ENCODE measurements around the gene PA2G4. TPM values are rescaled to one million over a fixed set of nuclear protein-coding genes. Genes with fewer than 3 reads are reported as not detected.

Gene PA2G4
- total and polyA plus RNA-seq, 2 donors (not counting 3 experiments of a cell fraction or from before 2014, with no cell fraction given): 121 to 188 TPM

- no TSS peak for BruUV-seq (replicated peaks)
- no peak overlapping the region for H3K9ac ChIP-seq (replicated peaks; ENCODE audit: extremely low read depth, insufficient read depth, low read length)
- H3K4me3 ChIP-seq (replicated peaks in 1 of 3; ENCODE audit: insufficient read depth in 1 of 3, low read depth in 1 of 3, low read length in 3 of 3): no peak overlapping the region
- peaks cover 10% of the 10 kb centered on the region for H3K4me1 ChIP-seq (ENCODE audit: control insufficient read depth, extremely low read depth, insufficient read depth, low read length)
- H3K4me2 ChIP-seq (ENCODE audit: insufficient read depth, low read length): no peak overlapping the region
- CTCF ChIA-PET: interaction anchor here (1.3 to 5.0 kb wide), 2 partner anchors 22 to 287 kb away, joined by 3 to 59 read pairs; partner anchors contain the start of gene PA2G4
- TF ChIP-seq EZH2 (IDR thresholded peaks at IDR 0.05; ENCODE audit: borderline replicate concordance, low read depth, low read length, severe bottlenecking): no peak
- TF ChIP-seq FOS (IDR thresholded peaks at IDR 0.05; ENCODE audit: borderline replicate concordance, insufficient read depth, low read length): no peak
- TF ChIP-seq POLR2AphosphoS5 (IDR thresholded peaks at IDR 0.05; ENCODE audit: insufficient read depth, low read depth, low read length): no peak
- no peak for TF ChIP-seq JUN (IDR thresholded peaks at IDR 0.05; ENCODE audit: borderline replicate concordance, insufficient read depth, insufficient read length, low read depth)
- TF ChIP-seq POLR2A (IDR thresholded peaks at IDR 0.05; ENCODE audit: low read depth, low read length): no peak
- no peak for TF ChIP-seq CTCF (IDR thresholded peaks at IDR 0.05; ENCODE audit: extremely low read depth in 1 of 2, insufficient read depth in 1 of 2, low read depth in 1 of 2, low read length in 2 of 2)
- TF ChIP-seq MYC (IDR thresholded peaks at IDR 0.05; ENCODE audit: low read depth, low read length): no peak
- TF ChIP-seq MAX (IDR thresholded peaks at IDR 0.05; ENCODE audit: insufficient read depth, insufficient read length): no peak
- TF ChIP-seq GATA2 (IDR thresholded peaks at IDR 0.05; ENCODE audit: insufficient read depth, insufficient read length, low read depth, low read length): no peak
- H4K20me1 ChIP-seq (replicated peaks; ENCODE audit: control insufficient read depth, extremely low read depth, insufficient read depth, low read length): no peaks in the 10 kb centered on the region
- H3K36me3 ChIP-seq (ENCODE audit: control insufficient read depth in 2 of 2, extremely low read depth in 1 of 2, insufficient read depth in 2 of 2, low read length in 2 of 2): no peaks in the 10 kb centered on the region
- no peak overlapping the region for H2AFZ ChIP-seq (ENCODE audit: low read depth, low read length)
- POLR2A ChIA-PET: interaction anchor here (1.3 kb wide), 1 partner anchor 23 kb away, joined by 3 read pairs; the partner anchor contains the start of gene PA2G4
- dilution Hi-C loops (cut with MboI; ENCODE audit: extremely low pct_ligation_motif_present, low sequenced_read_pairs): no loop called here
- H3K79me2 ChIP-seq (ENCODE audit: control insufficient read depth, insufficient read depth, low read length): no peaks in the 10 kb centered on the region
- intact Hi-C loops (cut with micrococcal nuclease): no loop called here
- H3K27ac ChIP-seq (ENCODE audit: insufficient read depth, low read depth, low read length): no peak overlapping the region
- no peaks in the 10 kb centered on the region for H3K9me1 ChIP-seq (replicated peaks; ENCODE audit: control insufficient read depth, extremely low read depth, insufficient read depth, low read length)
- H3K9me3 ChIP-seq (replicated peaks; ENCODE audit: control insufficient read depth, insufficient read depth, low read length): no peaks in the 10 kb centered on the region
- DNase-seq (ENCODE audit: low read depth, low spot score): no peak
- peaks cover 2 to 4% of the 10 kb centered on the region in 2 experiments for H3K27me3 ChIP-seq (ENCODE audit: control insufficient read depth in 2 of 2, insufficient read depth in 2 of 2, low read length in 2 of 2)
- no peak for FAIRE-seq
These were observed 22.7 kb upstream of the PA2G4 start for GRCh38 chr12:56081393-56082347.
